ENCODE measurements around the gene KRTAP5-6.

The KRTAP5-6 gene

GRCh38 chr11:1740786-1741530 is 44.0 kb downstream of the KRTAP5-6 start:
- DNase-seq: no peak

GRCh38 chr11:1741741-1742140 is 44.7 kb downstream of the KRTAP5-6 start:
- DNase-seq: no peak
- H3K4me3 Mint-ChIP-seq: no peak overlapping the region
- H3K4me1 Mint-ChIP-seq: peaks cover 11% of the 10 kb centered on the region
- TF ChIP-seq CTCF (IDR thresholded peaks at IDR 0.05): no peak
- peaks cover 23% of the 10 kb centered on the region for H3K9me3 Mint-ChIP-seq
- H3K27me3 Mint-ChIP-seq (ENCODE audit: low read depth, poor library complexity): peaks cover 40% of the 10 kb centered on the region
- H3K36me3 Mint-ChIP-seq (ENCODE audit: low read depth): no peaks in the 10 kb centered on the region
- H3K27ac Mint-ChIP-seq: no peak overlapping the region

More at GRCh38 chr11:1740786-1741530, 44.0 kb downstream of the KRTAP5-6 start:
- peaks cover 7% of the 10 kb centered on the region for H3K36me3 Mint-ChIP-seq (ENCODE audit: low read depth)
- no peak overlapping the region for H3K27ac Mint-ChIP-seq
- no peak overlapping the region for H3K4me3 Mint-ChIP-seq
- no peak for TF ChIP-seq CTCF (IDR thresholded peaks at IDR 0.05)
- peaks cover 7% of the 10 kb centered on the region for H3K4me1 Mint-ChIP-seq
- peaks cover 39% of the 10 kb centered on the region for H3K27me3 Mint-ChIP-seq (ENCODE audit: low read depth, poor library complexity)
- H3K9me3 Mint-ChIP-seq: peaks cover 27% of the 10 kb centered on the region

- Mint-ChIP-seq H3K36me3 (ENCODE audit: low read depth) (no peaks in the 10 kb centered on the region), H3K27me3 (ENCODE audit: low read depth, poor library complexity) (peaks cover 43% of the 10 kb centered on the region), H3K4me3 (no peak overlapping the region), H3K27ac (no peak overlapping the region), H3K9me3 (peaks cover 19% of the 10 kb centered on the region), H3K4me1 (peaks cover 11% of the 10 kb centered on the region)
- DNase-seq: no peak
- TF ChIP-seq CTCF (IDR thresholded peaks at IDR 0.05): no peak
These were observed 45.4 kb downstream of the KRTAP5-6 start for GRCh38 chr11:1742371-1742770.

GRCh38 chr11:1742869-1743584 is 46.0 kb downstream of the KRTAP5-6 start:
- no peak for TF ChIP-seq CTCF (IDR thresholded peaks at IDR 0.05)
- no peak for DNase-seq
- no peaks in the 10 kb centered on the region for H3K36me3 Mint-ChIP-seq (ENCODE audit: low read depth)
- H3K4me1 Mint-ChIP-seq: peaks cover 11% of the 10 kb centered on the region
- no peak overlapping the region for H3K4me3 Mint-ChIP-seq
- peaks cover 13% of the 10 kb centered on the region for H3K9me3 Mint-ChIP-seq
- peaks cover 43% of the 10 kb centered on the region for H3K27me3 Mint-ChIP-seq (ENCODE audit: low read depth, poor library complexity)
- H3K27ac Mint-ChIP-seq: no peak overlapping the region

GRCh38 chr11:1743585-1744136 is 46.7 kb downstream of the KRTAP5-6 start:
- Mint-ChIP-seq H3K4me3 (no peak overlapping the region), H3K27ac (no peak overlapping the region), H3K4me1 (peaks cover 11% of the 10 kb centered on the region), H3K9me3 (peaks cover 8% of the 10 kb centered on the region), H3K27me3 (ENCODE audit: low read depth, poor library complexity) (peaks cover 43% of the 10 kb centered on the region), H3K36me3 (ENCODE audit: low read depth) (no peaks in the 10 kb centered on the region)
- no peak for TF ChIP-seq CTCF (IDR thresholded peaks at IDR 0.05)
- no peak for DNase-seq

Data from nephron progenitor cell (in vitro differentiated cells).